Skeletal muscle cell (primary cell): ENCODE results near the gene PRCP.

Experiments used
- DNase-seq: peaks from one replicate; pipeline ENCODE4 v3.0.0-alpha.2; 2010; ENCODE audit warnings: low read depth
- H3K4me3 ChIP-seq: 2 replicates; pipeline ENCODE4 v1.5.1; 2011; ENCODE audit warnings: low read depth, mild to moderate bottlenecking, control low read depth, low read length, moderate library complexity

Gene PRCP

DNA sequence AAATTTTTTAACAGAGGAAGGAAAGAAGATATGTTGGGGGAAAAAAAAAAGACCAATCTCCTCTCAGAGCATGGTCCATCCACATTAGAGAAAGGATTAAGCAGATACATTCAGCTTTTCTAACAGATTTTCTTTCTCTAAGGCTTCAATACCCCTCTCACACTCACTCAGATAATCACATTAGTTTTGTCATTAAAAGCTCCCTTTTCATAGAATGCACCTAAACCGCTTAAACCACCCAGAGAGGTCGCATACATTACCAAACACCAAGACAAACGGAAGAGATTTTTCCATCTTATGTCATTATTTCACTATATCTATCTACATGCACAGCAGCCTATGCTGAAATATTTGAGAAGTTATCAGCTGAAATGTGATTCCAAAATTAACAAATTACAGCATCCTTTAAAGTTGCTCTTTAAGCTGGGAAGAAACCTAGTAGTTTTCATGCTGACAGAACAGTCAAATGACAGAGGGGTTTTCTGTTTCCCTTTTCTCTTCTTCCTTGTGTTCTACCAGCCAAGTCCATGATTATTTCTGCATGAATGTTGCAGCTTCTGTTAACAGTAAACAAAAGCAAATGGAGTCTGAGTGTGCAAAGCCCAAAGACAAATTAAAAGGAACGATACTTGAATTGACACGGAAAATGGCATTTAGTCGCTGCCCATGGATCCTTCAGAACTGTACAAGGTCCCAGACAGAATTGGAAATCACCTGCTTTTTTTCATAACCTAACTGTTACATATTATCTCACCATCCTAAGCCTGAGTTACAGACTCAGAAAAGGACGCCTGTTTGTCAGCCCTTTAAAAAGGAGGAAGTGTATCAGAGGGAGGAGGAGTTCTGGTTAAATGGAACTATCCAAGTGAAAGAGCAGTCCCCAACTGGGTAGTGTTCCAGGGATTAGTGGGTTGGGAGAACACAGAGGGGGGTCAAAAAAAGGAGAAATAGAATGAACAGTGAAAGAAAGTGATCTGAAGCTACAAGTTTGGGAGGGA lies 54.6 kb downstream of the PRCP start:
- no peak for DNase-seq
- no peak overlapping the region for H3K4me3 ChIP-seq

DNA sequence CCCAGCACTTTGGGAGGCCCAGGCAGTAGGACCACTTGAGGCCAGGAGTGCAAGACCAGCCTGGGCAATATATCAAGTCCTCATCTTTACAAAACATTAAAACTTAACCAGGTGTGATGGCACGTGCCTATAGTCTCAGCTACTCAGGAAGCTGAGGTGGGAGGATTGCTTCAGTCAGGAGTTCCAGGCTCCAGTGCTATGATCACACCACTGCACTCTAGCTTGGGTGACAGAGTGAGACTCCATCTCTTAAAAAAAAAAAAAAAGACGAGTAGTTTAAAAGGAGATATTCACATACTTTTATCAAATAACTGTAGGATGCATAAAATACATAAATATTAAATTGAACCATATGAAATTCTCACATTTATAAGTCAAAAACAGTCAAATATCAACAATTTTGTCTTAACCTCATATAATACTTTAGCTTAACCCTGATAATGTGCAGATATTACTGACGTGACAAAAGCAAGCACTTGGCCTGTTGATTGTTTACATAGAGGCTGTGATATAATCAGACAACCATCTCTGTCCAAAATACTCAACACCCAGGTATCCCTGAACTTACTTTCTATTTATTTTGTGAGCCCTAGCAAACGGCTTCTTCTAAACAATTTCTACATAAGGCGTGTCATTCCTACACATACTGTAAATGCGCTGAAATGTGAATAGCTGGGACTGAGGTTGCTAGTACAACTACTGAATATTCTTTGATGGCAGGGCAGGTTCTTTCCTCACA lies 57.0 kb downstream of the PRCP start:
- DNase-seq: no peak
- H3K4me3 ChIP-seq: no peak overlapping the region

DNA sequence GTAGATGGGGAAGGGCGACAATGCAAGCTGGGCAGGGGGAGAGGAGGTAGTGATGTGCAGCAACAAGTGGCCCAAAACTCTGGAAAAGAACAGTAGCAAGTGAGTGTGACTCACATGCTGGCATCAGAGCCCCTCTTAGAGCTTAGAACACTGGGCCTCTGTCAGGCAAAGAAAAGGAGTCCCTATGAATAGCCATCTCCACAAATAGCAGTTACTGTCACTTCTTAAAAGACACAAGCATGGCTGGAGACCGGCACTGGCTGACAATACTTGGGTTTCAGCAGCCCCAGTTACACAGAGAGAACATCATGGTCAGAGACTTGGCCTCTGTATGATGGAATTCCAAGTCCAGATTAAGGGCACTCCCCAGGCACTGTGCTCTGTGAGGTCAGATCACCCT lies 58.2 kb downstream of the PRCP start:
- H3K4me3 ChIP-seq: no peak overlapping the region
- DNase-seq: no peak

DNA sequence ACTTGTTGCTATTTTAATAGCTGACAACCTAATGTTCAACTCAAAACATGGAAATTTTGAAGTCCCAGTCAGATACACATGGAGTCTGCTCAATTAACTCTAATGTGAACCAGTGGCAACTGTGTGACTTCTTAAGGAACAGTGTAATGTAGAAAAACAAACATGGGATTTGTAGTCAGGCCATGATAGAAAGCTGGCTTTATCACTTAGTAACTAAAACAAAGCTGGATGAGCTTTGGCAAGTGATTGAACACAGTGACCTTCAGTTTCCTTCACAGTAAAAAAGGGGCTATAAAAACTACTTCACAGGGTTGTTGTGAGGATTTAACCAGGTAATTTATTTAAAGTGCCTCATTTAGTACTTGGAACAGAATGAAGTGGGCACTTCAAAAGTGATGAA lies 62.6 kb downstream of the PRCP start:
- DNase-seq: no peak
- H3K4me3 ChIP-seq: no peak overlapping the region

DNA sequence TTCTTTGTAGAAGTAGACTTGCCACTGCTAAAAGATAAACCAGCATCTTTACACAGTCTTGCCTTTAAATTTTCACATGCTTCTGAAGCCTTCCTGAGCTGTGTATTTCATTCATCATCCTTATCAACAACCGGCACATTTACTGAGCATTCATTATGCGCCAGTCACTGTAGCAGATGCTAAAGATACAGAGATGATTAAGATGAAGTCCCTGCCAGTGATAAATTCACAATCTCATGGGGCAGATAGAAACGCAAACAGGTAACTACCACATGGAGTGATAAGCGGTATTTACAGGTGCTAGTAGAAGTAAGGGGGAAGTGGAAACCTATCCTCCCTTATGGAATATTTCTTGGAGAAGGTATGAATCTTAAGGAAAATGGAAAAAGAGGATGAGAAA lies 67.2 kb downstream of the PRCP start:
- no peak overlapping the region for H3K4me3 ChIP-seq
- DNase-seq: no peak

DNA sequence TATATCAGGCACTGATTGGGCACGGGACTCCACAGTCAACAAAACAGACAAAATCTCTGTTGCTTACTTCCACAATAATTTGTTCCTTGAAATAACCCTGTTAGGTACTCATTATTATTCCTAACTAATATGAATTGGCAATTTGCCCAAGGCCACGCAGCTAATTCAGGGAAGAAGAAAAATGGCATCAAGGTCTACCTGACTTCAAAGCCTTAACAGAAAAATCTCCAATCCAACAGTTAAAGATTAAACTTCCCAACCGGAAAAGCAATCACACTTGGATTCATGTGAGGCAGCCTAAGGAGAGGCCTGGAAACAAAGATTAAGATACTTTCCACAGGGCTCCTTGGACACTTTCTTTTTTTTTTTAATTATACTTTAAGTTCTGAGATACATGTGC lies 68.9 kb downstream of the PRCP start:
- H3K4me3 ChIP-seq: no peak overlapping the region
- no peak for DNase-seq

DNA sequence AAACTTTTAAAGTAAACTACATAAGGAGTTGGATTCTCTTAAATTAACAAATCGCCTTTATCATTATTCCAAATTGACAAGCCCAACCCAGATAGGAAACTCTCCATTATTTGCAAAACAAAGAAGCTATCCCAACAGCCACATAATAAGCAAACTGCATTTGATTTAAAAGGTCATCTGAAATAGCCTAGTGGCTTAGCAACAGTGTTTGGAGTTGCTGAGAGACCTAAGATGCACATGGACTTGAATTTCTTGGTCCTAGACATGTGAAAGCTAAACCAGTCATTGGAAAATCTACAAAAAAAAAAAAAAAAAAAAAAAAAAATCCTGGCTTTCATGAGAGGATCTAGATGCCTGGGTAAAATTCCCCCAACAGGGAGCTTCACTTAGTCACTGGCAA lies 69.5 kb downstream of the PRCP start:
- DNase-seq: no peak
- no peak overlapping the region for H3K4me3 ChIP-seq

DNA sequence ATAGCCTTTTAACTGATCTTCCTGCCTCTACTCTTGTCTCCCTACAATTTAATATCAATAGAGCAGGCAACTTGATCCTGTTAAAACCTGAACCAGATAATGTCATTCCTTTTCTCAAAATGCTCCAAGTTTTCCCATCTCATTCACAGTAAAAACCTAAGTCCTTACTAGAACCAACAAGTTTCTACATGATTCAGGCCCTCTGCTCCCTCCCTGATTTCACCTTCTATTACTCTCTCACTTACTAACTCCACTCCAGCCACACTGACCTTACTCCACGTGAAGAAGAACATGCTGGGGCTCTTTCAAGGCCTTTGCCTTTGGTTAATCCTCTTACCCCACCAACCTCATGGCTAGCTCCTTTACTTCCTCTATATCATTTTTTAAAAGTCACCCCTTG lies 71.1 kb downstream of the PRCP start:
- H3K4me3 ChIP-seq: no peak overlapping the region
- no peak for DNase-seq

DNA sequence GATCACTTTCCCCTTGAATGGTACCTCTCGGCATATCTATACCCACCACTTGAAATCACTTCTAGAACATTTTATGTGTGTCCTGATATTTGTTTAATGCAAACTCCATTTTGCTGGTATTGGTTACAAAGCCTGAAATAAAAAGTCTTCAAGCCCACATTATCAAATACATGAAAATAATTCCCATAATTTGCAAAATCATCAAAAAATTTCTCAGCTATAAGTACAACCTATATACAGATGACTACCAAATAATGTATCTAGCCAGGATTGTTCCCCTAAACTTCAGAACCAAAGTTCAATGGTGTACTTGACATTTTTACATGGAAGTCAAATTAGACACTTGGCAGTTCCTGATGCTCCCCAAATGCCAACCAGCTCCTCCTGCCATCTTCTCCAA lies 71.8 kb downstream of the PRCP start:
- DNase-seq: no peak

DNA sequence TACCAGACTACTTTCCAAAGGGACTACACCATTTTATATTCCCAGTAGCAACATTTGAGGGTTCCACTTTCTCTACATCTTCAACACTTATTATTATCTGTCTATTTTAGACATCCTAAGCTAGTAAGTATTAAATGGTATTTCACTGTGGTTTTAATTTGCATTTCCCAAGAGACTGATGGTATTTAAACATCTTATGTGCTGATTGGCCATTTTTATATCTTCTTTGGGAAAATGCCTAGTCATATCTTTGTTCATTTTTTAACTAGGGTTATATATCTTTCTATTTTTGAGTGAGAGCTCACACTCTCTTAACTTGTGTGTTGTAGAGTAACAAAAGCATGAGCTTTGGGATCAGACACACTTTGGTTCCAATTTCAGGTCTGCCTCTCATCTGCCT lies 73.7 kb downstream of the PRCP start:
- DNase-seq: no peak
- H3K4me3 ChIP-seq: no peak overlapping the region

More for the DNA sequence above, 71.8 kb downstream of the PRCP start:
- H3K4me3 ChIP-seq: no peak overlapping the region

DNA sequence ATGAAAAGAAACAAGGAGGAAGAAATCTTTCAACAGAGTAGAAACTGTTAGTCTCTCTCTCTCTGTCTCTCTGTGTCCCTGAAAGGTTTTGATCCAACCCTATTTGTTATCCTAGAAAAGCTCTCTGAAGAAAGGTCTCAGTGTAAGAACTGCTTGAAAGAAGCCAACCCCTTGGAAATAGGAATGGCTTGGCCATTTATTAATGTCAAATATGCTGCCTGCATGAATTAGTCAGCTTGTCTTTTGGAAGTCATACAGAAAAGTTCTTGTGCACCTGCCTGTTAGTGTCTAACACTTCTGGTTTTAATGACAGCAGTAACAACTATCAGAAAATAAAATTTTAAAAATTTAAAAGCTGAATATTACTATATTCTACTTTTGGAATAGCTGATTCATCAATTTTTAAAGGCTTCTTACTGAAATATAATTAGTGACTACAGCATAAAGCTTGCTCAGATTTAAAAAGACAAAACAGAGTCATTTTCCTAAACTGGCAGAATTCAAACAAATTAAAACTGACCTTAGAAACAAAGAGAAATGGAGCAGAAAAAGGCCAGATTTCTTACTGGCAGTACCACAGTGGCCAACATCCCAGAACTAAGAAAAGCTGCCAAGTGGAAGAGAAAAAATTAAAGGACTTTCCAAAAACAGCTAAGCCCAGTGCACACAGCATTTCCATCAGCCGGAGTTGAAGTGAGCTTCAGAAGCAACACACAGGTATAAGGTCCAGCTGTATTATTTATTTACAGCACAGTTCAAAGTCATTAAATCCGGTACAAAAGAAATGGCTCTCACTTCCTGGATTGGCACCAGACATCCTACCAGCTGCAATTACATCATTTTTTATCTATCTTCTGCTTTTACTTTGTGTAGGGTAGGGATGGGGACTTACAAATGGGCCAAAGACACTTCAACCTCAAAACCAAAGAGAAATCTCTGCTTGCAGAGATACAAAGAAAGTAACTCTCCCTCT lies 76.3 kb downstream of the PRCP start:
- H3K4me3 ChIP-seq: no peak overlapping the region
- DNase-seq: no peak

DNA sequence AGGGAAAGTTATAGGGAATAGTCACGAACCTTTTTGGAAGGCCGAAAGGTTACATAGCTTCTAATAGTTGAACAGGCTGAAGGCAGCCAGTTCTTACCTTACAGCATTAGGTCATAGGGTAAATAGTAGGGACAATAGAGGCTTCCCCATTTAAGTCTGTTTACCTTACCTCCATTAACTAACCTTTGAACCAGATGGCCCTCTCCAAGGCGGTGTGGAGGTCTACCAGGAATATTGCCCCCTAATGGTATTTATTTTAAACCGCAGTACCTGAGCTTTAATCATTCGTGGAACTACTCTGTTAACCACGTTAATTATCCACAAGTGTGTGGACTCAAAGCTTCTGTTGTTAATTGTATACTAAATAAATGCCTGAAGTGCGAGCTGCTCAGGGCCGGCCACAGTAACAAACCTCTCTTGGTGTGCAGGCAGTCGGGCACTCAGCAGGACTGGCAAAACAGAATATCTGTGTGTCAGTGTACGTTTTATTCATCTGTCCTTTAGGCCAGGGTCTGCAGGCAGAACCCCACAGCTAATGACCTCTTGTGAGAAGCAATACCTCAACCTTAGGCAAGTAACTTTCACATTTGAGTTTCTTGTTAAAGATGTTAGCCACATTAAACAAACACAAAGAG lies 81.7 kb downstream of the PRCP start:
- no peak for DNase-seq
- H3K4me3 ChIP-seq: no peak overlapping the region

DNA sequence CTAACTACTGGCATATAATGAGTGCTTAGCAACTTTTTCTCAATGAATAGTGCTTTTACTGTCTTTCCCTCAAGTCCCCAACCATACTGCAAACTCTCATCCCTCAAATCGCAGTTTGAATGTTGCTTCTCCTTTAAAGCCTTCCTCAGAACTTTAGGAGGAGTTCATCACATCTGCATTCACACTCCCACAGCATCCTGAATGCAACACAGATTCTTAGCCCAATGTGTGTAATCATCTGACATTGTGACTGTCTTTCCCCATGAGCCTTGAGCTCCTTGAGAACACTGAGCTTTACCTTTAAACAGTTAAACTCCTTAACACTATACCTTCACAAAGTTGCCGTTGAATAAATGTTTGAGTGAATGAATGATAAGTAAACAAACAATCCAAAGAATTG lies 84.8 kb downstream of the PRCP start:
- H3K4me3 ChIP-seq: no peak overlapping the region
- no peak for DNase-seq

DNA sequence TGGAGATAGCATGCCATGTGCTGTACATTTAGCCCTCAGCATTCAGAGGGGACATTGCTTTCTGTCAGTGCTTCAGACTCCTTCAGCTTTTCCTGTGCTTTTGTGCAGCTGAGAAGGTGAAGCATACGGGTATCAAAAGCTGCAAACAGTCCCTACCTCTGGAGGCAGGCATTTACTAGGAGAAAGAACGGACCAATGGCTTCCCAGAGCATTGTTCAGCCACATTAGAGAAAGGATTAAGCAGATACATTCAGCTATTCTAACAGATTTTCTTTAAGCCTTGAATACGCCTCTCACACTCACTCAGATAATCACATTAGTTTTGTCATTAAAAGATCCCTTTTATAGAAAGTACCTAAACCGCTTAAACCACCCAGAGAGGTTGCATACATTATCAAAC lies 85.9 kb downstream of the PRCP start:
- H3K4me3 ChIP-seq: no peak overlapping the region
- no peak for DNase-seq

DNA sequence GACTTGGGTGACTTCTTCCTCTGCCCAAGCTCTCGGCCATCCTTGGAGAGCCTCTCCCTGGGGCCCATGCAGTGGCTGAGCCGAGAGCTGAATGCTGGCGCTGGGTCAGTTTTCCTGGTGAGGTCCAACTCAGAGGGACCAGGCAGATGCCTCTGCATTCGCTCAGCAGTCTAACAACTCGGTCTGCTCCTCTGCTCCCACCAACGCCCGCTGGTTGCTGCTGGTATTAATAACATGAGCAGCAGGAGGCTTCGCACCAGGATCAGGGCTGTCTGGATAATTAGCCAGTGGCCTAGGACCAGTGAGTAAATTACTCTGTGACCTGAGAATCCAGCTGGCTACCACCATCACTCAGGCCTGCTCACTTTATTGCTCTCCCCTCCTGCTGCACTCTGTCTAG lies 88.9 kb downstream of the PRCP start:
- no peak for DNase-seq
- no peak overlapping the region for H3K4me3 ChIP-seq

DNA sequence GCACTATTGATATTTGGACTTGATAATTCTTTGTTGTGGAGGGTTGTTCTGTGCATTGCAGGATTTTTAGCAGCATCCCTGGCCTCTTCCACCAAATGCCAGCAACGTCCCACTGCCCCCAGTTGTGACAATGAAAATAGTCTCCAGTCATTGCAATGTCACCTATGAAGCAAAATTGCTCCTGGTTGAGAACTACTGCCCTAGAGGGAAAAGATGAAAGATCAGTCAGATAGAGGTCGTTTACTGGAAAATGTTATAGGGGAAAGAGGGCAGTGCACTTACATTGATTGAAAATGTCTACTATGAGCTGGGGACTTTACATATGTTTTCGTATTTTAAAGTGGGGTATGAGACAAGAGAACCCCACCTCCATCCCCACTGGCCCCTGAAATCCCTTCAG lies 89.5 kb downstream of the PRCP start:
- DNase-seq: no peak
- no peak overlapping the region for H3K4me3 ChIP-seq

DNA sequence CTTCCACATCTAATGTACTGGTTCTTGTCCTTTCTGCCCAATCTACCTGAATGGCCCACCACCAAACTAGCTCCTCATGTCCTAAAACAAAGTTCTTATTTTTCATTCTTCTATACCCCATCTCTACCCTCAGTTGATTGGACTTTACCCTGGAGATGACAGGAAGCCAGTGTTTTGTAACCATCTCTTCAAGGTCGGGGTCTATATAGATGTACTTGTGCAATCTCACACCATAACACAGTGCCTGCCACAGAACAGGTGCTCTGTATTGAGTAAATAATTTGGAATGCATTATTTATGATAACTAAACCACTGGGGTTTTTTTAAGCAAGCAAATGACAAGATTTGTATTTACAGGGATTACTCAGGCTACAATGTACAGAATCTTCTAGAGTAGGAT lies 89.9 kb downstream of the PRCP start:
- no peak for DNase-seq
- H3K4me3 ChIP-seq: no peak overlapping the region

DNA sequence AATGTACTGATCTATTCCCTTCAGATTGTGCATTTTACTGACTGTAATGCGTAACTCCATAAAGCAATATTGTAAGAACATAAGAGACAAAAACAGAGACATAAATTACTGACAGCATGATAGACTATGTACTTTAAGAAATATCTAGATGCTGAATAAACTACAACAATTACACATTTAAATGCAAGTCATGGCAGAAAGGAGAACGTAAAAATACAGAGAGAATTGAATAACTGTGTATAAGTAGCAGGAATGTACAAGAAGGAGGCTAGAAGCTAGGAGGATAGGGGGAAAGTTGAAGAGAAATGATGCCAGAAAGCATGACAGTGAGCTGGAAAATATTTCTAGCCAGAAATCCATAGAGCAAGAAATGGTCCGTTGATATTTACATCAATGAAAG lies 92.6 kb downstream of the PRCP start:
- no peak for DNase-seq
- no peak overlapping the region for H3K4me3 ChIP-seq

DNA sequence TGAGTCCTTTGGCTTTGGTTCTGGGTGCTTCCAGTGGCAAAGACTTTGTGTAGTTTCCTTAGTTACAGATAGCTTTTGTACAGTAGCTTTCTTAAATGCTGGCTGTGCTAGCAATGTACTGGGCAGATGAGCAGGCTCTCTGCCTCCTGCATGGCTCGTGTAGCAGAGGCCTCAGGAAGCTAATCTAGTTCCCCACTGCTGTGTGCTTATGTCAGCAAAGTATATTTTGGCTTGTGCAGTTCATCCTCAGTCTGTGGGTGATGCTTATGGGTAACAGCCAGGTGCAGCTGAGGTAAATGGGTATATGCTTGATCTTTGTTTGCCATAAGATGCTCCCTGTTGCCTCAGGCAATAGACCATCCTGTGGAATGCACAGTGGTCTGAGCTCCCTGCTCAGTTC lies 97.5 kb downstream of the PRCP start:
- DNase-seq: no peak
- no peak overlapping the region for H3K4me3 ChIP-seq
